Activated T-cell treated with anti-CD3 and anti-CD28 coated beads for 24 hours (primary cell): ENCODE data around the gene C10orf88.
"Not testable (repeated sequence)": the region's sequence is repeated elsewhere in the genome, so short reads cannot be mapped to it uniquely, and the experiment has no call there.

ENCODE experiments used
- DNase-seq: peaks from one replicate; pipeline ENCODE4 v3.0.0-alpha.2; 2020; ENCODE audit warnings: low read depth

Gene C10orf88

DNA sequence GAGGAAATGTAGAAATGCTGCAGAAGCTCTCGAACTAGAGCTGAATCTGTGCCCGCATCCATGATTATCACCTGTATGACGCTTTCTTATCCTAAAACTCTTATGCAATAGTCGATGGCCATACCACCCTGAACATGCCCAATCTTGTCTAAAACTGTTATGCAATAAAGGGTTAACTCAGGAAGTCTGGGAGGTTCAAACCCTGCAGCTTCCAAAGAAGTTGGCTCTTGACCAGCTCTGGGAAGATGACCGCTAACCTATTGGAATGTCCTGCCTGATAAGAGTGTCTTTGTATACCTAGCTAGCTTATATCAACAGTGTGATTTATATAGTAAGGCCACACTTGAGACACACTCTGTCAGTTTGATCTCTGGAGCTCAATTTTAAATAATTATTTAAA, 3.4 kb upstream of the C10orf88 start:
- no peak for DNase-seq

- no peak for DNase-seq
Measured at GRCh38 chr10:122955892-122956291, 1.9 kb upstream of the C10orf88 start.

GRCh38 chr10:122954731-122955050, 664 bp upstream of the C10orf88 start:
- DNase-seq, result no peak

GRCh38 chr10:122949296-122949695, 4.7 kb downstream of the C10orf88 start:
- DNase-seq, result no peak

GRCh38 chr10:122939856-122940543, 14.0 kb downstream of the C10orf88 start:
- DNase-seq, result no peak

DNA sequence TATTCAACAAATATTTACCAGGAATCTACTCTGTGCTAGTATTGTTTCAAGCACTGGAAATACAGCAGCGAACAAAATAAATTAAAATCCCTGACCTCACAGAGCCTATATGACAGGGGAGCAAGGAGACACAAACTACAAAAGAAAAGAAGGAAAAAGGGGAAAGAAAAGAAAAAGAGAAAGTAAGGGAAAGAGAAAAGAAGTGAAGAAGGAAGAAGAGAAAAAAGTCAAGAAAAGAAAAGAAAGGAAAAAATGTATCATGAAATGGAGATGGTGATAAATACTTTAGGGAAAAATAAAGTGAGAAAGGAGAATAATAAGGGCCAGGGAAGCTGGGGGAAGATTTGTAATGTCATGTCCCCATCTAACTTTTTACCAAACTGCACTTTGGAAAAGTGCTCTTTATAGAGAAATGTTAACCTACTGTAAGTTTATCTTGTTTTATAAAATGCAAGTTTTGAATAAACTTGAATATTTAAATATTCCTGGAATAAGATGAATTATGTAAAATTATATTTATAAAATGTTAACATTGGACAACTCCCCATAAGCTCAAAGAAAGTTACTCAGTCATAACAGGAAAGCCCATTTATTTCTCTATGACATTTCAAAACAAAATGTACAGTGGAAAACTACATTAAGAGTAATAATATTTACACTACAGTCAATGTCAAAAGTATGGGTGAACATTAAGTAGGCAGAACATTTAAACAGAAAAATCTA, 14.7 kb downstream of the C10orf88 start:
- no peak for DNase-seq

- DNase-seq, result no peak
Measured at GRCh38 chr10:122931088-122931906, 22.7 kb downstream of the C10orf88 start.

- no peak for DNase-seq
Measured at GRCh38 chr10:122930140-122930539, 23.9 kb downstream of the C10orf88 start.

GRCh38 chr10:122915700-122916099, 38.3 kb downstream of the C10orf88 start:
- DNase-seq, result no peak

GRCh38 chr10:122911889-122912484, 42.0 kb downstream of the C10orf88 start:
- peak; percentile 23 for DNase-seq

DNA sequence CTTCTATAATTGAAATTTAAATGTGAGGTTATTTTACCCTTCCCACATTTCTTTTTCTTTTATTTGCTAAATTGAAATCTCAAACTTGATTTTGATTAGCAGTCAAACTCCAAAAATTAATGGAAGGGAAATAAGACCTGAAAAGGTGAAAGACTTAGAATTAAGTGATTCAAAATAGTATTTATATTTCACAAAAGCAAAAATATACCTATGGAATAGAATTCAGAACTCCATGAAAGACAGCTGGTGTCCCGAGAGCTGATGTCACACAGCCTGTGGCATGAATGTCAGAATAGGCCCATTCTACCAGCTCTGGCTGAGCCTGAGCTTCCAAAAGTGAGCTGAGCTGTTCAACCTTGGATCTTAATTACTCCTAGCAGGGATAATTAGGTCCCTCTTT, 43.7 kb downstream of the C10orf88 start, which contains the start of gene FAM24A:
FAM24A (plus strand) TSS at position 301 of the 400 bp plus-strand sequence. CDS start 1,025 bp downstream, outside the sequence.
- DNase-seq, result no peak

DNA sequence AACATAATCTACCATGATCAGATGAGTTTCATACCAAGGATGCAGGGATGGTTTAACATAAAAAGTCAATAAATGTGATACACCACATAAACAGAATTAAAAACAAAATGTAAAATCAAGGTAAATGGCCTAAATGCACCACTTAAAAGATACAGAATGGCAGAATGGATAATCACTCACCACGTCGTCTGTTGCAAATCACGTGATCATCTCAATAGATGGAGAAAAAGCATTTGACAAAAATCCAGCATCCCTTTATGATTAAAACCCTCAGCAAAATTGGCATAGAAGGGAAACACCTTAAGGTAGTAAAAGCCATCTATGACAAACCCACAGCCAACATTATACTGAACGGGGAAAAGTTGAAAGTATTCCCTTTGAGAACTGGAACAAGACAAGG, 50.2 kb downstream of the C10orf88 start:
- DNase-seq, result not testable (repeated sequence)

GRCh38 chr10:122894261-122894944, 59.6 kb downstream of the C10orf88 start:
- no peak for DNase-seq

GRCh38 chr10:122884166-122884565, 69.9 kb downstream of the C10orf88 start:
- no peak for DNase-seq

- no peak for DNase-seq
Measured at GRCh38 chr10:122882766-122883165, 71.3 kb downstream of the C10orf88 start.
